ENCODE measurements around the gene NFXL1.

The NFXL1 gene

GRCh38 chr4:47879458-47879857, 34.9 kb downstream of the NFXL1 start:
- H3K27me3 ChIP-seq (ENCODE audit: control insufficient read depth, insufficient read depth, low read length): no peaks in the 10 kb centered on the region
- no peak overlapping the region for H3K4me2 ChIP-seq (ENCODE audit: low read length)
- H3K4me3 ChIP-seq (ENCODE audit: low read length): no peak overlapping the region
- H3K4me1 ChIP-seq (ENCODE audit: control insufficient read depth, insufficient read depth, low read length): peaks cover 7% of the 10 kb centered on the region
- H3K9ac ChIP-seq (ENCODE audit: low read depth, low read length): no peak overlapping the region
- peaks cover 78% of the 10 kb centered on the region for H3K36me3 ChIP-seq (ENCODE audit: insufficient read depth, low read length)
- H3K9me3 ChIP-seq (replicated peaks; ENCODE audit: low read length): no peaks in the 10 kb centered on the region

GRCh38 chr4:47876784-47877546, 37.4 kb downstream of the NFXL1 start:
- H3K4me1 ChIP-seq (ENCODE audit: control insufficient read depth, insufficient read depth, low read length): peaks cover 7% of the 10 kb centered on the region
- H3K27me3 ChIP-seq (ENCODE audit: control insufficient read depth, insufficient read depth, low read length): no peaks in the 10 kb centered on the region
- no peak overlapping the region for H3K4me2 ChIP-seq (ENCODE audit: low read length)
- peaks cover 78% of the 10 kb centered on the region for H3K36me3 ChIP-seq (ENCODE audit: insufficient read depth, low read length)
- no peak overlapping the region for H3K4me3 ChIP-seq (ENCODE audit: low read length)
- H3K9ac ChIP-seq (ENCODE audit: low read depth, low read length): no peak overlapping the region
- H3K9me3 ChIP-seq (replicated peaks; ENCODE audit: low read length): peaks cover 3% of the 10 kb centered on the region

GRCh38 chr4:47876310-47876709, 38.1 kb downstream of the NFXL1 start:
- no peak overlapping the region for H3K9ac ChIP-seq (ENCODE audit: low read depth, low read length)
- peaks cover 7% of the 10 kb centered on the region for H3K4me1 ChIP-seq (ENCODE audit: control insufficient read depth, insufficient read depth, low read length)
- no peaks in the 10 kb centered on the region for H3K27me3 ChIP-seq (ENCODE audit: control insufficient read depth, insufficient read depth, low read length)
- peaks cover 3% of the 10 kb centered on the region for H3K9me3 ChIP-seq (replicated peaks; ENCODE audit: low read length)
- H3K36me3 ChIP-seq (ENCODE audit: insufficient read depth, low read length): peaks cover 71% of the 10 kb centered on the region
- no peak overlapping the region for H3K4me2 ChIP-seq (ENCODE audit: low read length)
- H3K4me3 ChIP-seq (ENCODE audit: low read length): no peak overlapping the region

GRCh38 chr4:47873877-47874541, 40.4 kb downstream of the NFXL1 start:
- peaks cover 7% of the 10 kb centered on the region for H3K4me1 ChIP-seq (ENCODE audit: control insufficient read depth, insufficient read depth, low read length)
- peaks cover 68% of the 10 kb centered on the region for H3K36me3 ChIP-seq (ENCODE audit: insufficient read depth, low read length)
- no peaks in the 10 kb centered on the region for H3K27me3 ChIP-seq (ENCODE audit: control insufficient read depth, insufficient read depth, low read length)
- H3K9me3 ChIP-seq (replicated peaks; ENCODE audit: low read length): peaks cover 3% of the 10 kb centered on the region
- no peak overlapping the region for H3K4me3 ChIP-seq (ENCODE audit: low read length)
- no peak overlapping the region for H3K9ac ChIP-seq (ENCODE audit: low read depth, low read length)
- no peak overlapping the region for H3K4me2 ChIP-seq (ENCODE audit: low read length)

GRCh38 chr4:47863486-47863885, 50.9 kb downstream of the NFXL1 start:
- Histone ChIP-seq H3K4me1 (ENCODE audit: control insufficient read depth, insufficient read depth, low read length) (peaks cover 52% of the 10 kb centered on the region), H3K4me2 (ENCODE audit: low read length) (peak overlapping the region; percentile 31), H3K9ac (ENCODE audit: low read depth, low read length) (peak overlapping the region; percentile 74), H3K4me3 (ENCODE audit: low read length) (no peak overlapping the region), H3K27me3 (ENCODE audit: control insufficient read depth, insufficient read depth, low read length) (no peaks in the 10 kb centered on the region), H3K36me3 (ENCODE audit: insufficient read depth, low read length) (peaks cover 10% of the 10 kb centered on the region), H3K9me3 (replicated peaks; ENCODE audit: low read length) (no peaks in the 10 kb centered on the region)

GRCh38 chr4:47862297-47862696, 52.1 kb downstream of the NFXL1 start:
- peak overlapping the region; percentile 74 for H3K9ac ChIP-seq (ENCODE audit: low read depth, low read length)
- no peaks in the 10 kb centered on the region for H3K27me3 ChIP-seq (ENCODE audit: control insufficient read depth, insufficient read depth, low read length)
- peaks cover 7% of the 10 kb centered on the region for H3K36me3 ChIP-seq (ENCODE audit: insufficient read depth, low read length)
- H3K4me1 ChIP-seq (ENCODE audit: control insufficient read depth, insufficient read depth, low read length): peaks cover 55% of the 10 kb centered on the region
- H3K4me3 ChIP-seq (ENCODE audit: low read length): no peak overlapping the region
- H3K9me3 ChIP-seq (replicated peaks; ENCODE audit: low read length): no peaks in the 10 kb centered on the region
- peak overlapping the region; percentile 3 for H3K4me2 ChIP-seq (ENCODE audit: low read length)

- Histone ChIP-seq H3K27me3 (ENCODE audit: control insufficient read depth, insufficient read depth, low read length) (no peaks in the 10 kb centered on the region), H3K9ac (ENCODE audit: low read depth, low read length) (no peak overlapping the region), H3K9me3 (replicated peaks; ENCODE audit: low read length) (no peaks in the 10 kb centered on the region), H3K4me1 (ENCODE audit: control insufficient read depth, insufficient read depth, low read length) (peaks cover 53% of the 10 kb centered on the region), H3K4me3 (ENCODE audit: low read length) (no peak overlapping the region), H3K36me3 (ENCODE audit: insufficient read depth, low read length) (no peaks in the 10 kb centered on the region), H3K4me2 (ENCODE audit: low read length) (no peak overlapping the region)
These were observed 54.1 kb downstream of the NFXL1 start for GRCh38 chr4:47860305-47860704.

- Histone ChIP-seq H3K36me3 (ENCODE audit: insufficient read depth, low read length) (peaks cover 9% of the 10 kb centered on the region), H3K4me3 (ENCODE audit: low read length) (no peak overlapping the region), H3K4me2 (ENCODE audit: low read length) (no peak overlapping the region), H3K27me3 (ENCODE audit: control insufficient read depth, insufficient read depth, low read length) (no peaks in the 10 kb centered on the region), H3K4me1 (ENCODE audit: control insufficient read depth, insufficient read depth, low read length) (peaks cover 51% of the 10 kb centered on the region), H3K9me3 (replicated peaks; ENCODE audit: low read length) (no peaks in the 10 kb centered on the region), H3K9ac (ENCODE audit: low read depth, low read length) (no peak overlapping the region)
These were observed 56.4 kb downstream of the NFXL1 start for GRCh38 chr4:47858006-47858405.

GRCh38 chr4:47856713-47857112, 57.7 kb downstream of the NFXL1 start:
- Histone ChIP-seq H3K36me3 (ENCODE audit: insufficient read depth, low read length) (peaks cover 10% of the 10 kb centered on the region), H3K9ac (ENCODE audit: low read depth, low read length) (peak overlapping the region; percentile 24), H3K4me3 (ENCODE audit: low read length) (no peak overlapping the region), H3K4me1 (ENCODE audit: control insufficient read depth, insufficient read depth, low read length) (peaks cover 51% of the 10 kb centered on the region), H3K9me3 (replicated peaks; ENCODE audit: low read length) (no peaks in the 10 kb centered on the region), H3K27me3 (ENCODE audit: control insufficient read depth, insufficient read depth, low read length) (no peaks in the 10 kb centered on the region), H3K4me2 (ENCODE audit: low read length) (no peak overlapping the region)

- peaks cover 24% of the 10 kb centered on the region for H3K36me3 ChIP-seq (ENCODE audit: insufficient read depth, low read length)
- no peaks in the 10 kb centered on the region for H3K9me3 ChIP-seq (replicated peaks; ENCODE audit: low read length)
- peaks cover 57% of the 10 kb centered on the region for H3K4me1 ChIP-seq (ENCODE audit: control insufficient read depth, insufficient read depth, low read length)
- H3K4me3 ChIP-seq (ENCODE audit: low read length): no peak overlapping the region
- no peak overlapping the region for H3K4me2 ChIP-seq (ENCODE audit: low read length)
- H3K27me3 ChIP-seq (ENCODE audit: control insufficient read depth, insufficient read depth, low read length): no peaks in the 10 kb centered on the region
- H3K9ac ChIP-seq (ENCODE audit: low read depth, low read length): no peak overlapping the region
These were observed 59.0 kb downstream of the NFXL1 start for GRCh38 chr4:47855350-47855749.

- Histone ChIP-seq H3K4me1 (ENCODE audit: control insufficient read depth, insufficient read depth, low read length) (peaks cover 66% of the 10 kb centered on the region), H3K4me3 (ENCODE audit: low read length) (peak overlapping the region; percentile 38), H3K36me3 (ENCODE audit: insufficient read depth, low read length) (peaks cover 34% of the 10 kb centered on the region), H3K27me3 (ENCODE audit: control insufficient read depth, insufficient read depth, low read length) (no peaks in the 10 kb centered on the region), H3K4me2 (ENCODE audit: low read length) (peak overlapping the region; percentile 66), H3K9ac (ENCODE audit: low read depth, low read length) (peak overlapping the region; percentile 80), H3K9me3 (replicated peaks; ENCODE audit: low read length) (no peaks in the 10 kb centered on the region)
These were observed 62.2 kb downstream of the NFXL1 start for GRCh38 chr4:47852136-47852535.

GRCh38 chr4:47849466-47849865, 64.9 kb downstream of the NFXL1 start:
- Histone ChIP-seq H3K4me3 (ENCODE audit: low read length) (no peak overlapping the region), H3K4me1 (ENCODE audit: control insufficient read depth, insufficient read depth, low read length) (peaks cover 52% of the 10 kb centered on the region), H3K4me2 (ENCODE audit: low read length) (no peak overlapping the region), H3K9ac (ENCODE audit: low read depth, low read length) (peak overlapping the region; percentile 1), H3K9me3 (replicated peaks; ENCODE audit: low read length) (no peaks in the 10 kb centered on the region), H3K27me3 (ENCODE audit: control insufficient read depth, insufficient read depth, low read length) (no peaks in the 10 kb centered on the region), H3K36me3 (ENCODE audit: insufficient read depth, low read length) (peaks cover 35% of the 10 kb centered on the region)
